ENCODE data around the gene EIF4A3. TPM values are rescaled to one million over a fixed set of nuclear protein-coding genes. Genes with fewer than 3 reads are reported as not detected.

EIF4A3 gene
- total RNA-seq, 1 donor from 2014 or later = 90.1 TPM

DNA sequence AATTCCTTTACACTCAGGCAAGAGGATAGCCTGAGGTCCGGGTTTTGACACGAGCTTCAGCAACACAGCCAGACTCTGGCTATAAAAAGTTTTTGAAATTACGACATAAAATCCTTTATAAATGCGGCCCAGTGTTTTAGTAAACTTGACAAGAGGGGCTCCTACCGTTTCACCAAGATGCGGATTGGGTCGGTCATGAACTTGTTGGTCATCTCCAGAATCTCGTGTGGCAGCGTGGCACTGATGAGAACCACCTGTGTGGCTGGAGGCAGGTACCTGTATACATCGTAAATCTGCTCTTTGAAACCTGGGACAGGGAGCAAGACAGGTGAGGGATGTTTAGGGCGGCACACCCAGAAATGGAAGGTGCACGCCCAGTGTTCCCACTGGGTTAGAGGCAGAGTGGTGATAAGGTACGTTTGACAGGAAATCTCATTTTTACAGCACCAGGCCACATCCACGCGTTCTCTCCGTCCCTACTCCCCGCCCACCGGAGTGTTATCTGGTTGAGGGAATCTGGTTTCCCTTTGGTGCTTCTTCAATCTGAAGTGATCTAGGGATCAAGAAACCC is 8.0 kb downstream of the EIF4A3 start:
- TF ChIP-seq POLR2A (IDR thresholded peaks at IDR 0.05) (no peak), POLR2AphosphoS5 (IDR thresholded peaks at IDR 0.05; ENCODE audit: insufficient read depth in 1 of 2, low read depth in 1 of 2) (no peak)
- TF ChIP-seq, protein P1, sequence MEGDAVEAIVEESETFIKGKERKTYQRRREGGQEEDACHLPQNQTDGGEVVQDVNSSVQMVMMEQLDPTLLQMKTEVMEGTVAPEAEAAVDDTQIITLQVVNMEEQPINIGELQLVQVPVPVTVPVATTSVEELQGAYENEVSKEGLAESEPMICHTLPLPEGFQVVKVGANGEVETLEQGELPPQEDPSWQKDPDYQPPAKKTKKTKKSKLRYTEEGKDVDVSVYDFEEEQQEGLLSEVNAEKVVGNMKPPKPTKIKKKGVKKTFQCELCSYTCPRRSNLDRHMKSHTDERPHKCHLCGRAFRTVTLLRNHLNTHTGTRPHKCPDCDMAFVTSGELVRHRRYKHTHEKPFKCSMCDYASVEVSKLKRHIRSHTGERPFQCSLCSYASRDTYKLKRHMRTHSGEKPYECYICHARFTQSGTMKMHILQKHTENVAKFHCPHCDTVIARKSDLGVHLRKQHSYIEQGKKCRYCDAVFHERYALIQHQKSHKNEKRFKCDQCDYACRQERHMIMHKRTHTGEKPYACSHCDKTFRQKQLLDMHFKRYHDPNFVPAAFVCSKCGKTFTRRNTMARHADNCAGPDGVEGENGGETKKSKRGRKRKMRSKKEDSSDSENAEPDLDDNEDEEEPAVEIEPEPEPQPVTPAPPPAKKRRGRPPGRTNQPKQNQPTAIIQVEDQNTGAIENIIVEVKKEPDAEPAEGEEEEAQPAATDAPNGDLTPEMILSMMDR (IDR thresholded peaks at IDR 0.05) = no peak
- Histone ChIP-seq H3K9me3 (no peaks in the 10 kb centered on the region), H3K4me3 (no peak overlapping the region), H3K27ac (no peak overlapping the region), H3K36me3 (peaks cover 0 to 99% of the 10 kb centered on the region in 2 donors), H3K4me1 (no peaks in the 10 kb centered on the region), H3K27me3 (no peaks in the 10 kb centered on the region)
- intact Hi-C loops (cut with DNase I) = no loop called here
- DNase-seq (ENCODE audit: extremely low spot score in 2 of 2) = no peak

DNA sequence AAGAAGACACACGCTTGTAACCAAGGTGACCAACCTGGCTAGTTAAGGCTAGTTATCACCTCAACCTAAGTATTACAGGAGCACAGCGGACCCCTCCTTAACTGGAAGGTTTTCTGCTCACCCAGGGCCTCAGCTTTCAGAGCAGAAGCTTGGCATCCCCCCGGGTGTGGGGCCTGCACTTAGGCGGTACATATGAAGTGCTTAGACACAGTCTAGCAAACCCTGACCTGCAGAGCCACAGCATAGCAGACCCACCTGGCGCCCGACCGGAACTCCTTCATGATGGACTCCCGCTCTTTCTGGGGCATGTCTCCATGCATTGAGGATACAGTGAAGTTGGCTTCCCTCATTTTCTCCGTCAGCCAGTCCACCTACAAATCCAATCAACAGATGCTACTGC is 9.8 kb downstream of the EIF4A3 start:
- Histone ChIP-seq H3K27ac (no peak overlapping the region), H3K27me3 (no peaks in the 10 kb centered on the region), H3K4me1 (no peaks in the 10 kb centered on the region), H3K4me3 (no peak overlapping the region), H3K9me3 (no peaks in the 10 kb centered on the region), H3K36me3 (peaks cover 0 to 90% of the 10 kb centered on the region in 2 donors)
- TF ChIP-seq, protein P1 (IDR thresholded peaks at IDR 0.05) = no peak
- TF ChIP-seq POLR2AphosphoS5 (IDR thresholded peaks at IDR 0.05; ENCODE audit: insufficient read depth in 1 of 2, low read depth in 1 of 2) (no peak), POLR2A (IDR thresholded peaks at IDR 0.05) (no peak)
- intact Hi-C loops (cut with DNase I) = no loop called here
- no peak for DNase-seq (ENCODE audit: extremely low spot score in 2 of 2)

DNA sequence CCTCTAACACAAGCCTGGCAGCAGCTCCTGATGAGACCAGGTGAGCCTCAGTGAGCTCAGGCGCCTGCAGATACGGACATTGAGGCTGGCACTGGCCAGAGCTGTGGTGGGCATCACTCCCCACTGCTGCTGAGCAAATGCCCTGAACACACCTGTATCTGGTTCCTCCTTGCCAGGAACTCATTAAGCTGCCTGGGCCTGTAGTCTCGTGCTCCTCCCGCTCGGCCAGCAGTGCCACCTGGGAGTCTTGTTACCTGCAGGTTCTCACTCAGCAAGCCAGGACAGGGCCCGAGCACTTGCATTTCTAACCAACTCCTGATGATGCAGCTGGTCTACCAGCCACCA is 13.3 kb downstream of the EIF4A3 start:
- Histone ChIP-seq H3K36me3 (peaks cover 0 to 56% of the 10 kb centered on the region in 2 donors), H3K4me1 (no peaks in the 10 kb centered on the region), H3K27me3 (no peaks in the 10 kb centered on the region), H3K4me3 (no peak overlapping the region), H3K27ac (no peak overlapping the region), H3K9me3 (no peaks in the 10 kb centered on the region)
- TF ChIP-seq, protein P1 (IDR thresholded peaks at IDR 0.05) = no peak
- TF ChIP-seq POLR2A (IDR thresholded peaks at IDR 0.05) (no peak), POLR2AphosphoS5 (IDR thresholded peaks at IDR 0.05; ENCODE audit: insufficient read depth in 1 of 2, low read depth in 1 of 2) (no peak)
- intact Hi-C loops (cut with DNase I) = no loop called here
- DNase-seq (ENCODE audit: extremely low spot score in 2 of 2) = no peak

DNA sequence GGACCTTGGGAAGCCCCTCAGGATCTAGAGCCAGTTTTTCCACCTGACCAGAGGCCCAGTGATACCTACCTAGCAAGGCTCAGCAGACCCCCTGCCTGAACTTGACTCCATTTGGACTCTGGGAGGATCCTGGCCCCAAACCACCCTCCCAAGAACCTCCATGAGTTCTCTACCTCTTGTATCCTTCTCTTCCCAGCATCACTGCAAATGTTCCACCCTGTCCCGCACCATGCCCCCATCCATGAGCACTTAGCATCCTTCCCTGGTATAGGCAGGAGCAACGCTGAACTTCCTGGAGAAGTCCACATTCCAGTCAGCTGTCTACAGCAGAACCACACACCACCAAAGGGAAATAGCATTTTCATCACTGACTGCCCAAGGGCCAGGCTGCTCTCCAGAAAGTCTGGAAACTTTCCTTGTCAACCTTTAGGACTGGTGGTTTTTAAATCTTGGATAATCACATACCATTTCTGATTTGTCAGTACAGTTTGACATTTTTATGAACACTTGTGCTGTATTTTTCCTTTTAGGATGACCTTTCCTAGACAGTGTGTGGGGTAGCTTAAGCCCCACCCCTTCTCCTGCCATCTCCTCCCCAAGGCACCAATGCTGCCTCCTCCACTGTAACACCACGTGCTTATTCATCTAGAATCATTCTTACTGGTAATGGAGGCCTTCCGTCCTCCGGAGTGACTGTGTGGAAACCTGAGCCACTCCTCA is 13.9 kb downstream of the EIF4A3 start:
- TF ChIP-seq POLR2A (IDR thresholded peaks at IDR 0.05) (no peak), POLR2AphosphoS5 (IDR thresholded peaks at IDR 0.05; ENCODE audit: insufficient read depth in 1 of 2, low read depth in 1 of 2) (no peak)
- TF ChIP-seq, protein P1 (IDR thresholded peaks at IDR 0.05) = no peak
- no peak for DNase-seq (ENCODE audit: extremely low spot score in 2 of 2)
- intact Hi-C loops (cut with DNase I) = no loop called here
- Histone ChIP-seq H3K27ac (no peak overlapping the region), H3K4me1 (no peaks in the 10 kb centered on the region), H3K4me3 (no peak overlapping the region), H3K27me3 (no peaks in the 10 kb centered on the region), H3K9me3 (no peaks in the 10 kb centered on the region), H3K36me3 (peaks cover 0 to 51% of the 10 kb centered on the region in 2 donors)

DNA sequence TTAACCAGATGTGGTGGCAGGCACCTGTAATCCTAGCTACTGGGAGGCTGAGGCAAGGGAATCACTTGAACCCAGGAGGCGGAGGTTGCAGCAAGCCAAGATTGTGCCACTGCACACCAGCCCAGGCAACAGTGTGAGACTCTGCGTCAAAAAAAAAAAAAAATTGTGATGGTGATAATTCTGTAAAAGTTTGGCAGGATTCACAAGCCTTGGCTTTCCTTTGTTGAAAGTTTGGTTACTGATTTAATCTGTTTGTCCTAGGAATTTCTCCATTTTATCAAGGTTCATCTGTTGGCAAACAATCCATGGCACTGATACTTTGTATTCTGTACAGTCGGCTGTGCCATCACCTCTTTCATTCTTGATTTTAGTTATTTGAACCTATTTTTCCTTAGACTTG is 15.9 kb downstream of the EIF4A3 start:
- Histone ChIP-seq H3K4me1 (no peaks in the 10 kb centered on the region), H3K4me3 (no peak overlapping the region), H3K9me3 (no peaks in the 10 kb centered on the region), H3K27me3 (no peaks in the 10 kb centered on the region), H3K27ac (no peak overlapping the region), H3K36me3 (peaks cover 0 to 30% of the 10 kb centered on the region in 2 donors)
- TF ChIP-seq POLR2A (IDR thresholded peaks at IDR 0.05) = no peak
- TF ChIP-seq POLR2AphosphoS5 (IDR thresholded peaks at IDR 0.05; ENCODE audit: insufficient read depth in 1 of 2, low read depth in 1 of 2) = no peak
- TF ChIP-seq, protein P1 (IDR thresholded peaks at IDR 0.05) = no peak
- intact Hi-C loops (cut with DNase I) = no loop called here
- DNase-seq (ENCODE audit: extremely low spot score in 2 of 2) = no peak

Measured in vagina (tissue), 2 donors.